Panc1 (cell line): ENCODE measurements around the gene UACA. TPM values are rescaled to one million over a fixed set of nuclear protein-coding genes. Genes with fewer than 3 reads are reported as not detected.

Experiments used
- ATAC-seq: fragments of 200-7000 bp; cut with Tn5 transposase; 2 replicates; pipeline ENCODE4 v1.9.1; 2020; ENCODE audit warnings: mild to moderate bottlenecking, moderate library complexity
- BruUV-seq: library from RNA; stranded (reverse); fragments of 400-500 nt; replicated peaks from 2 replicates; lab custom pipeline; 2021; lab: Mats Ljungman, UMichigan
- CTCF ChIA-PET: fragments of 300-600 bp; sonication (Branson Sonifier 250); formaldehyde crosslinking; loops from one replicate; lab custom pipeline; 2022; ENCODE audit warnings: antibody characterized with exemption; lab: Charles Lee
- POLR2A ChIA-PET: fragments of 300-600 bp; sonication (Branson Sonifier 250); formaldehyde crosslinking; loops from one replicate; lab custom pipeline; 2022; ENCODE audit warnings: antibody characterized with exemption; lab: Charles Lee
- DNase-seq: peaks from one replicate; pipeline ENCODE4 v3.0.0-alpha.2; 2010; ENCODE audit warnings: low read depth, low spot score
- H3K27ac ChIP-seq: 2 replicates; pipeline ENCODE4 v1.5.1; 2011; ENCODE audit warnings: mild to moderate bottlenecking, low read length, inconsistent platforms
- H3K27me3 ChIP-seq: fragments of 200-500 bp; sonication (Bioruptor generic); 2 replicates; pipeline ENCODE4 v1.6.0; 2014; ENCODE audit warnings: low read length, inconsistent platforms; ENCODE audit not compliant: control insufficient read depth, insufficient read depth
- H3K36me3 ChIP-seq: fragments of 200-500 bp; sonication (Bioruptor generic); 2 replicates; pipeline ENCODE4 v1.5.1; 2014; ENCODE audit warnings: inconsistent platforms, mild to moderate bottlenecking, low read length, moderate library complexity; ENCODE audit not compliant: control insufficient read depth, insufficient read depth
- H3K4me1 ChIP-seq: 2 replicates; pipeline ENCODE4 v1.5.1; 2011; ENCODE audit warnings: inconsistent platforms, mild to moderate bottlenecking, low read length, moderate library complexity; ENCODE audit not compliant: control insufficient read depth, insufficient read depth
- H3K4me3 ChIP-seq, 2 experiments: 2 replicates each; pipeline ENCODE4 v1.5.1; 2011 to 2012; ENCODE audit warnings: low read depth in 2 of 2, low read length in 2 of 2, mild to moderate bottlenecking in 2 of 2, inconsistent platforms in 1 of 2, moderate library complexity in 1 of 2
- H3K9me3 ChIP-seq: fragments of 200-500 bp; sonication (Bioruptor generic); 2 replicates; pipeline ENCODE4 v1.5.1; 2014; ENCODE audit warnings: low read depth, mild to moderate bottlenecking, inconsistent platforms, low read length, moderate library complexity; ENCODE audit not compliant: control insufficient read depth, insufficient read depth
- POLR2AphosphoS5 ChIP-seq: IDR thresholded peaks from 2 replicates; pipeline ENCODE4 v1.6.1; 2012; ENCODE audit warnings: mild to moderate bottlenecking, low read depth, low read length, moderate library complexity
- REST ChIP-seq, 2 experiments: IDR thresholded peaks; 2 replicates each; pipeline ENCODE4 v1.6.1; 2011 to 2012; ENCODE audit warnings: low read depth in 2 of 2, control low read depth in 1 of 2, low read length in 1 of 2, mild to moderate bottlenecking in 1 of 2, moderate library complexity in 1 of 2; ENCODE audit not compliant: insufficient read depth in 1 of 2
- SIN3A ChIP-seq: IDR thresholded peaks from 2 replicates; pipeline ENCODE4 v1.6.1; 2012; ENCODE audit warnings: low read depth, mild to moderate bottlenecking, low read length, moderate library complexity, borderline replicate concordance; ENCODE audit not compliant: insufficient read depth
- TCF7L2 ChIP-seq: IDR thresholded peaks from 2 replicates; pipeline ENCODE4 v1.6.1; 2011; ENCODE audit warnings: mild to moderate bottlenecking, low read depth, low read length, inconsistent platforms
- in situ Hi-C: cut with HindIII; loops from 2 replicates; pipeline ENCODE4 v1.10.0; 2016; ENCODE audit warnings: low sequenced_read_pairs, low pct_unique_long_range_greater_than_20kb
- intact Hi-C: fragments of 100-400 bp; cut with micrococcal nuclease; formaldehyde crosslinking; loops from one replicate; pipeline ENCODE4 v1.10.0; 2022; ENCODE audit not compliant: unreplicated experiment
- total RNA-seq: library from RNA; stranded (reverse); gene quantifications from one replicate; pipeline ENCODE4 v1.2.1, GENCODE V29; 2021; ENCODE audit not compliant: unreplicated experiment
- TF ChIP-seq, protein P1 (sequence below): fragments of 450-650 bp; IDR thresholded peaks from 2 replicates; pipeline ENCODE4 v1.5.1; 2017; ENCODE audit warnings: mild to moderate bottlenecking

The UACA gene
- total RNA-seq, 1 experiment from 2014 or later = 303 TPM

DNA sequence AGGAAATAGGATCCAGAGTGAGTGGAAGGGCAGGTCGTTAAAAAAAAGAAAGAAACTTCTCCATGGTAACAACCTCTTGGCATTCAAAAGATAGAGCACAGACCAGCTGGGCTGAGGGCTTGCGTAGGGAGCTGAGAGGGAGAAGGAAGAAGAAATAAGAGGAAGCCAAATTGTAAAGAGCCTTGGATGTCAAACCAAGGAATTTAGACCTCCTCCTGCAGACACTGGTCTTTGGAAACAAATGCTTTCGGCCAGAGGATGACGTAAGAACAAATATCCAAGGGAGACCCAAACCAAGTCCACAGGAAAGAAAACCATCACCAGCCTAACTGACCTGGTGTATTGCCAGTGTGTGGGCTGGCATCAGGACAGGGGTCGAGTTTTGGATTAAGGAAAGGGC is 155.2 kb downstream of the UACA start:
- BruUV-seq = no TSS peak
- Histone ChIP-seq H3K36me3 (no peaks in the 10 kb centered on the region), H3K9me3 (no peaks in the 10 kb centered on the region), H3K4me3 (no peak overlapping the region), H3K4me1 (peaks cover 13% of the 10 kb centered on the region), H3K27me3 (no peaks in the 10 kb centered on the region), H3K27ac (no peak overlapping the region)
- intact Hi-C loops (no loop called here), in situ Hi-C loops (no loop called here)
- TF ChIP-seq TCF7L2 (no peak), REST (IDR thresholded peaks at IDR 0.05; ENCODE audit: insufficient read depth in 1 of 2, low read depth in 2 of 2, low read length in 1 of 2) (no peak), SIN3A (no peak), POLR2AphosphoS5 (no peak)
- TF ChIP-seq, protein P1, sequence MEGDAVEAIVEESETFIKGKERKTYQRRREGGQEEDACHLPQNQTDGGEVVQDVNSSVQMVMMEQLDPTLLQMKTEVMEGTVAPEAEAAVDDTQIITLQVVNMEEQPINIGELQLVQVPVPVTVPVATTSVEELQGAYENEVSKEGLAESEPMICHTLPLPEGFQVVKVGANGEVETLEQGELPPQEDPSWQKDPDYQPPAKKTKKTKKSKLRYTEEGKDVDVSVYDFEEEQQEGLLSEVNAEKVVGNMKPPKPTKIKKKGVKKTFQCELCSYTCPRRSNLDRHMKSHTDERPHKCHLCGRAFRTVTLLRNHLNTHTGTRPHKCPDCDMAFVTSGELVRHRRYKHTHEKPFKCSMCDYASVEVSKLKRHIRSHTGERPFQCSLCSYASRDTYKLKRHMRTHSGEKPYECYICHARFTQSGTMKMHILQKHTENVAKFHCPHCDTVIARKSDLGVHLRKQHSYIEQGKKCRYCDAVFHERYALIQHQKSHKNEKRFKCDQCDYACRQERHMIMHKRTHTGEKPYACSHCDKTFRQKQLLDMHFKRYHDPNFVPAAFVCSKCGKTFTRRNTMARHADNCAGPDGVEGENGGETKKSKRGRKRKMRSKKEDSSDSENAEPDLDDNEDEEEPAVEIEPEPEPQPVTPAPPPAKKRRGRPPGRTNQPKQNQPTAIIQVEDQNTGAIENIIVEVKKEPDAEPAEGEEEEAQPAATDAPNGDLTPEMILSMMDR = no peak
- ChIA-PET CTCF (no interaction called here), POLR2A (no interaction called here)
- ATAC-seq = no peak
- no peak for DNase-seq

GRCh38 chr15:70605606-70606410 is 157.6 kb downstream of the UACA start:
- in situ Hi-C loops (no loop called here), intact Hi-C loops (no loop called here)
- Histone ChIP-seq H3K36me3 (no peaks in the 10 kb centered on the region), H3K27ac (no peak overlapping the region), H3K9me3 (no peaks in the 10 kb centered on the region), H3K4me1 (peaks cover 13% of the 10 kb centered on the region), H3K27me3 (no peaks in the 10 kb centered on the region), H3K4me3 (no peak overlapping the region)
- CTCF ChIA-PET = no interaction called here
- POLR2A ChIA-PET = no interaction called here
- DNase-seq (no peak), ATAC-seq (peak; percentile 40)
- TF ChIP-seq SIN3A (no peak), TCF7L2 (peak; percentile 81), REST (IDR thresholded peaks at IDR 0.05; ENCODE audit: insufficient read depth in 1 of 2, low read depth in 2 of 2, low read length in 1 of 2) (no peak), POLR2AphosphoS5 (no peak)
- TF ChIP-seq, protein P1 = no peak
- BruUV-seq = no TSS peak
